ENCODE data around the gene SERPINA4. TPM values are rescaled to one million over a fixed set of nuclear protein-coding genes. Genes with fewer than 3 reads are reported as not detected.
A peak's percentile ranks its signal among the peaks of the same experiment; 100 is the strongest.

SERPINA4 gene
- total and polyA plus RNA-seq, 2 of the 13 experiments (the other 11 are each of a cell fraction or from before 2014, with no cell fraction given): 39.1 to 57.8 TPM

GRCh38 chr14:94569381-94570001 is 8.2 kb downstream of the SERPINA4 start (continued):
- TF ChIP-seq MEF2D (CRISPR knock-in tag; IDR thresholded peaks at IDR 0.05) (0 out of 2 replicates have a peak, but pooled peaks have one; percentile 52), CENPX (CRISPR knock-in tag; IDR thresholded peaks at IDR 0.05) (no peak), NR3C1 (CRISPR knock-in tag; IDR thresholded peaks at IDR 0.05) (no peak), ZFP90 (CRISPR knock-in tag; IDR thresholded peaks at IDR 0.05; ENCODE audit: borderline replicate concordance) (peak; percentile 30; the same call in 1 of the 2 replicates), ZNF275 (CRISPR knock-in tag; IDR thresholded peaks at IDR 0.05; ENCODE audit: borderline replicate concordance) (no peak), HNRNPL (IDR thresholded peaks at IDR 0.05; ENCODE audit: low read depth, low read length) (peak; percentile 96), ERF (CRISPR knock-in tag; IDR thresholded peaks at IDR 0.05) (peak; percentile 57; the same call in 1 of the 2 replicates), ZMYM3 (CRISPR knock-in tag; IDR thresholded peaks at IDR 0.05) (peak; percentile 75; the same call in 1 of the 2 replicates), RBFOX2 (IDR thresholded peaks at IDR 0.05; ENCODE audit: low read depth, low read length) (no peak), ATF4 (CRISPR knock-in tag; IDR thresholded peaks at IDR 0.05) (no peak), FUBP1 (CRISPR knock-in tag; IDR thresholded peaks at IDR 0.05; ENCODE audit: borderline replicate concordance) (0 out of 2 replicates have a peak, but pooled peaks have one; percentile 58), ZBTB4 (CRISPR knock-in tag; IDR thresholded peaks at IDR 0.05; ENCODE audit: borderline replicate concordance) (peak; percentile 40; the same call in 1 of the 2 replicates), ZBTB21 (CRISPR knock-in tag; IDR thresholded peaks at IDR 0.05) (no peak), TP53 (CRISPR knock-in tag; conservative IDR thresholded peaks at IDR 0.05) (no peak), ZNF337 (CRISPR knock-in tag; IDR thresholded peaks at IDR 0.05; ENCODE audit: borderline replicate concordance, low read depth) (0 out of 2 replicates have a peak, but pooled peaks have one; percentile 22), WIZ (CRISPR knock-in tag; IDR thresholded peaks at IDR 0.05) (no peak), HNF4G (IDR thresholded peaks at IDR 0.05; ENCODE audit: borderline replicate concordance, low read depth, low read length) (peak; percentile 46; the same call in 1 of the 2 replicates), HNF4G (CRISPR knock-in tag; IDR thresholded peaks at IDR 0.05; ENCODE audit: borderline replicate concordance, low read depth) (no peak), NCOA5 (CRISPR knock-in tag; IDR thresholded peaks at IDR 0.05) (no peak), NR2F1 (CRISPR knock-in tag; IDR thresholded peaks at IDR 0.05) (no peak), CBX2 (IDR thresholded peaks at IDR 0.05; ENCODE audit: low read depth, low read length) (no peak), CBX2 (CRISPR knock-in tag; IDR thresholded peaks at IDR 0.05; ENCODE audit: low read depth) (no peak), PAWR (CRISPR knock-in tag; IDR thresholded peaks at IDR 0.05; ENCODE audit: borderline replicate concordance) (no peak)

All from HepG2 (cell line).